DND-41 (cell line): ENCODE data around the gene ATXN7L1.

Experiments used
- CTCF ChIP-seq: IDR thresholded peaks from 2 replicates; pipeline ENCODE4 v1.5.1; 2012; ENCODE audit warnings: borderline replicate concordance, low read length, moderate library complexity, mild to moderate bottlenecking; ENCODE audit not compliant: poor library complexity, severe bottlenecking; ENCODE audit errors: extremely low read depth
- EZH2 ChIP-seq: IDR thresholded peaks from 3 replicates; pipeline ENCODE4 v1.6.1; 2012; ENCODE audit warnings: borderline replicate concordance, low read depth, mild to moderate bottlenecking, moderate library complexity, low read length, inconsistent platforms; ENCODE audit not compliant: severe bottlenecking

GRCh38 chr7:105811189-105811847, 65.1 kb downstream of the ATXN7L1 start:
- no peak for TF ChIP-seq EZH2
- TF ChIP-seq CTCF: no peak
